NCI-H1930 (cell line): ENCODE results near the gene GOLT1B.

Experiments
- DNase-seq, 2 experiments: peaks; one replicate each; lab custom pipeline; 2025; lab: John Stamatoyannopoulos, UW

Gene GOLT1B

GRCh38 chr12:21566223-21566906 is 64.8 kb downstream of the GOLT1B start:
- DNase-seq = no peak

GRCh38 chr12:21566907-21567394 is 65.4 kb downstream of the GOLT1B start:
- no peak for DNase-seq
